ENCODE measurements around the gene ANKRD29. TPM values are rescaled to one million over a fixed set of nuclear protein-coding genes. Genes with fewer than 3 reads are reported as not detected.
A peak's percentile ranks its signal among the peaks of the same experiment; 100 is the strongest.

ANKRD29 gene
- polyA plus RNA-seq, 1 donor (not counting 4 experiments of a cell fraction or from before 2014, with no cell fraction given), result 3.7 TPM

DNA sequence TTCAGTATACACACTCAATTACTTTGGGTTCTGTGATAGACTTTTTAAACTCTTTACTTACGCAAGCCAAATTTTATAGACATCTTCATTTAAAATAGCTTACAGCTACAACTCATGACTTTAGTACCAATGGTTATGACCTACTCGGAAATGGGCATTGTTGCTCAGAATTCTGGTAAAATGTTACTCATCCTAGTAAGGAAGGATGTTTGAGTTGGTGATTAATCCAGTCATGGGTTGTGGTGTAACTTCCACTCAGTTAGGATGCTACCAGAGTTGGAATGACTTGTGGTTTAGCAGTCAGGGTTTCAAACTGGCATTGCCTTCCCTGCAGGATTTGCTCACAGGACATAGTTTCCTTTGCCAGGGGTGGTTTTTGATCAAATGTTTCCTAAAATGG is 69.0 kb downstream of the ANKRD29 start:
- no peak overlapping the region for H3K4me2 ChIP-seq (ENCODE audit: control insufficient read depth, extremely low read depth, insufficient read depth, low read depth, low read length)
- no peaks in the 10 kb centered on the region for H3K36me3 ChIP-seq (ENCODE audit: control insufficient read depth in 2 of 2, extremely low read depth in 1 of 2, insufficient read depth in 2 of 2, low read length in 2 of 2)
- H2AFZ ChIP-seq (ENCODE audit: control insufficient read depth, low read length), result no peak overlapping the region
- H3K79me2 ChIP-seq (ENCODE audit: control insufficient read depth, insufficient read depth, low read length), result no peaks in the 10 kb centered on the region
- no peaks in the 10 kb centered on the region for H3K9me3 ChIP-seq (ENCODE audit: control insufficient read depth, low read depth, low read length)
- FAIRE-seq (peak; percentile 92), DNase-seq (ENCODE audit: low read depth, low spot score) (peak; percentile 65)
- no peak overlapping the region for H3K4me3 ChIP-seq (ENCODE audit: control insufficient read depth in 2 of 3, extremely low read depth in 1 of 3, insufficient read depth in 2 of 3, low read depth in 1 of 3, low read length in 3 of 3)
- dilution Hi-C loops (cut with MboI; ENCODE audit: extremely low pct_ligation_motif_present, low sequenced_read_pairs), result no loop called here
- peaks cover 25% of the 10 kb centered on the region for H3K4me1 ChIP-seq (ENCODE audit: control insufficient read depth, extremely low read depth, insufficient read depth, low read length)
- TF ChIP-seq, protein P1, sequence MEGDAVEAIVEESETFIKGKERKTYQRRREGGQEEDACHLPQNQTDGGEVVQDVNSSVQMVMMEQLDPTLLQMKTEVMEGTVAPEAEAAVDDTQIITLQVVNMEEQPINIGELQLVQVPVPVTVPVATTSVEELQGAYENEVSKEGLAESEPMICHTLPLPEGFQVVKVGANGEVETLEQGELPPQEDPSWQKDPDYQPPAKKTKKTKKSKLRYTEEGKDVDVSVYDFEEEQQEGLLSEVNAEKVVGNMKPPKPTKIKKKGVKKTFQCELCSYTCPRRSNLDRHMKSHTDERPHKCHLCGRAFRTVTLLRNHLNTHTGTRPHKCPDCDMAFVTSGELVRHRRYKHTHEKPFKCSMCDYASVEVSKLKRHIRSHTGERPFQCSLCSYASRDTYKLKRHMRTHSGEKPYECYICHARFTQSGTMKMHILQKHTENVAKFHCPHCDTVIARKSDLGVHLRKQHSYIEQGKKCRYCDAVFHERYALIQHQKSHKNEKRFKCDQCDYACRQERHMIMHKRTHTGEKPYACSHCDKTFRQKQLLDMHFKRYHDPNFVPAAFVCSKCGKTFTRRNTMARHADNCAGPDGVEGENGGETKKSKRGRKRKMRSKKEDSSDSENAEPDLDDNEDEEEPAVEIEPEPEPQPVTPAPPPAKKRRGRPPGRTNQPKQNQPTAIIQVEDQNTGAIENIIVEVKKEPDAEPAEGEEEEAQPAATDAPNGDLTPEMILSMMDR (optimal IDR thresholded peaks at IDR 0.05 in 1 of 3, IDR thresholded peaks at IDR 0.05 in 1 of 3, conservative IDR thresholded peaks at IDR 0.05 in 1 of 3; ENCODE audit: extremely low read depth in 1 of 3, insufficient read depth in 2 of 3, low read length in 3 of 3), result no peak
- TF ChIP-seq EZH2 (IDR thresholded peaks at IDR 0.05; ENCODE audit: low read length), result no peak
- H3K27ac ChIP-seq (ENCODE audit: control insufficient read depth, insufficient read depth, low read length), result peak overlapping the region; percentile 37
- no peak overlapping the region for H3K9ac ChIP-seq (ENCODE audit: control insufficient read depth, extremely low read depth, insufficient read depth, low read length)
- H3K27me3 ChIP-seq (ENCODE audit: control insufficient read depth, extremely low read depth, insufficient read depth, low read length), result no peaks in the 10 kb centered on the region
- H3K9me1 ChIP-seq (ENCODE audit: control insufficient read depth, extremely low read depth, insufficient read depth, low read length), result no peaks in the 10 kb centered on the region
- no peaks in the 10 kb centered on the region for H4K20me1 ChIP-seq (ENCODE audit: control insufficient read depth, extremely low read depth, insufficient read depth, low read length)

DNA sequence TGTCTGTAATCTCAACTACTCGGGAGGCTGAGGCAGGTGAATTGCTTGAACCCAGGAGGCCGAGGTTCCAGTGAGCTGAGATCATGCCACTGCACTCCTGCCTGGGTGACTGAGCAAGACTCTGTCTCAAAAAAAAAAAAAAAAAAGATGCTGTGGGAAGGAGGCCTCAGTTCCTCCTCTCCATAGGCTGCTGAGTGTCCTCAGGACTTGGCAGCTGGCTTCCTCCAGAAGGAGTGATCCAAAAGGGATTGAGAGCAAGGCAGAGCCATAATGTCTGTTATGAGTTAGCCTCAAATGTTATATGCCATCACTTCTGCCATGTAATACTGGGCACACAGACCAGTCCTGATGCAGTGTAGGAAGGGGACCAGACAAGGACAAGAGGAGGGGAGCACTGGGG is 69.8 kb downstream of the ANKRD29 start:
- Histone ChIP-seq H4K20me1 (ENCODE audit: control insufficient read depth, extremely low read depth, insufficient read depth, low read length) (no peaks in the 10 kb centered on the region), H3K27ac (ENCODE audit: control insufficient read depth, insufficient read depth, low read length) (peak overlapping the region; percentile 16), H3K79me2 (ENCODE audit: control insufficient read depth, insufficient read depth, low read length) (no peaks in the 10 kb centered on the region), H3K4me3 (ENCODE audit: control insufficient read depth in 2 of 3, extremely low read depth in 1 of 3, insufficient read depth in 2 of 3, low read depth in 1 of 3, low read length in 3 of 3) (no peak overlapping the region), H2AFZ (ENCODE audit: control insufficient read depth, low read length) (no peak overlapping the region), H3K36me3 (ENCODE audit: control insufficient read depth in 2 of 2, extremely low read depth in 1 of 2, insufficient read depth in 2 of 2, low read length in 2 of 2) (no peaks in the 10 kb centered on the region), H3K4me1 (ENCODE audit: control insufficient read depth, extremely low read depth, insufficient read depth, low read length) (peaks cover 26% of the 10 kb centered on the region), H3K9me1 (ENCODE audit: control insufficient read depth, extremely low read depth, insufficient read depth, low read length) (no peaks in the 10 kb centered on the region), H3K9me3 (ENCODE audit: control insufficient read depth, low read depth, low read length) (no peaks in the 10 kb centered on the region), H3K9ac (ENCODE audit: control insufficient read depth, extremely low read depth, insufficient read depth, low read length) (no peak overlapping the region), H3K4me2 (ENCODE audit: control insufficient read depth, extremely low read depth, insufficient read depth, low read depth, low read length) (no peak overlapping the region), H3K27me3 (ENCODE audit: control insufficient read depth, extremely low read depth, insufficient read depth, low read length) (no peaks in the 10 kb centered on the region)
- FAIRE-seq (peak; percentile 5), DNase-seq (ENCODE audit: low read depth, low spot score) (no peak)
- TF ChIP-seq, protein P1 (optimal IDR thresholded peaks at IDR 0.05 in 1 of 3, IDR thresholded peaks at IDR 0.05 in 1 of 3, conservative IDR thresholded peaks at IDR 0.05 in 1 of 3; ENCODE audit: extremely low read depth in 1 of 3, insufficient read depth in 2 of 3, low read length in 3 of 3), result no peak
- no peak for TF ChIP-seq EZH2 (IDR thresholded peaks at IDR 0.05; ENCODE audit: low read length)
- dilution Hi-C loops (cut with MboI; ENCODE audit: extremely low pct_ligation_motif_present, low sequenced_read_pairs), result no loop called here

All from keratinocyte (primary cell).